Endodermal cell (in vitro differentiated cells): Measurements from ENCODE around the gene VTI1A. TPM values are rescaled to one million over a fixed set of nuclear protein-coding genes. Genes with fewer than 3 reads are reported as not detected.

Source experiments
- DNase-seq: peaks from one replicate; pipeline ENCODE4 v3.0.0-alpha.2; 2017
- H3K27ac ChIP-seq: 2 replicates; pipeline ENCODE4 v1.5.1; 2013; ENCODE audit warnings: mild to moderate bottlenecking, low read depth, low read length, moderate library complexity
- H3K27me3 ChIP-seq: 2 replicates; pipeline ENCODE4 v1.6.1; 2013; ENCODE audit warnings: mild to moderate bottlenecking, low read length, moderate library complexity; ENCODE audit not compliant: insufficient read depth, control insufficient read depth, poor library complexity, severe bottlenecking
- H3K36me3 ChIP-seq: 2 replicates; pipeline ENCODE4 v1.7.0; 2013; ENCODE audit warnings: mild to moderate bottlenecking, low read length, moderate library complexity; ENCODE audit not compliant: control insufficient read depth, insufficient read depth
- H3K4me1 ChIP-seq: one replicate; pipeline ENCODE4 v1.7.0; 2013; ENCODE audit warnings: low read length; ENCODE audit not compliant: control insufficient read depth, insufficient read depth
- H3K4me3 ChIP-seq: 2 replicates; pipeline ENCODE4 v1.5.1; 2013; ENCODE audit warnings: mild to moderate bottlenecking, low read length, moderate library complexity
- H3K9ac ChIP-seq: 2 replicates; pipeline ENCODE4 v1.6.1; 2013; ENCODE audit warnings: mild to moderate bottlenecking, low read length, moderate library complexity; ENCODE audit not compliant: poor library complexity, severe bottlenecking; ENCODE audit errors: extremely low read depth
- H3K9me3 ChIP-seq: 2 replicates; pipeline ENCODE4 v1.6.1; 2013; ENCODE audit warnings: mild to moderate bottlenecking, low read length, moderate library complexity; ENCODE audit not compliant: control insufficient read depth
- H3K27ac Mint-ChIP-seq: 2 replicates; pipeline ENCODE4 v1.8.0; 2020; ENCODE audit warnings: mixed read lengths
- H3K27me3 Mint-ChIP-seq: 2 replicates; pipeline ENCODE4 v1.8.0; 2021; ENCODE audit warnings: mild to moderate bottlenecking, mixed read lengths; ENCODE audit not compliant: insufficient read depth
- H3K36me3 Mint-ChIP-seq: 2 replicates; pipeline ENCODE4 v1.8.0; 2020; ENCODE audit warnings: low read depth, mixed read lengths
- H3K4me1 Mint-ChIP-seq: 2 replicates; pipeline ENCODE4 v1.8.0; 2020; ENCODE audit warnings: mixed read lengths
- H3K4me3 Mint-ChIP-seq: 2 replicates; pipeline ENCODE4 v1.8.0; 2020; ENCODE audit warnings: mild to moderate bottlenecking, moderate library complexity, mixed read lengths
- H3K9me3 Mint-ChIP-seq: 2 replicates; pipeline ENCODE4 v1.8.0; 2020; ENCODE audit warnings: mild to moderate bottlenecking, mixed read lengths
- WGBS, 2 experiments: methylation state at CpG; one replicate each; pipeline versions ENCODE4 v1.1.5 to v1.1.7; 2013; ENCODE audit warnings: missing lambda C conversion rate in 2 of 2, mixed read lengths in 1 of 2; ENCODE audit not compliant: insufficient coverage in 1 of 2, insufficient read length in 1 of 2; 5-methylcytosine and 5-hydroxymethylcytosine counted together
- total RNA-seq, 2 donors: library from RNA; stranded (reverse); fragmentation: NEBNext Ultra II Directional in 1 of 2; extraction: Animal tissue kit (Norgen Biotek cat#: 25700) in 1 of 2; gene quantifications; 2 replicates in 1 of 2; 3 replicates in 1 of 2; pipeline ENCODE4 v1.2.1, GENCODE V29; 2021
- TF ChIP-seq, protein P1 (sequence below): fragments of 200-600 bp; sonication (generic); conservative IDR thresholded peaks from 2 replicates; pipeline ENCODE4 v1.5.0; 2021; ENCODE audit warnings: antibody characterized with exemption, mild to moderate bottlenecking

The VTI1A gene
- total RNA-seq, 2 donors from 2014 or later = 27.0 to 29.9 TPM

DNA sequence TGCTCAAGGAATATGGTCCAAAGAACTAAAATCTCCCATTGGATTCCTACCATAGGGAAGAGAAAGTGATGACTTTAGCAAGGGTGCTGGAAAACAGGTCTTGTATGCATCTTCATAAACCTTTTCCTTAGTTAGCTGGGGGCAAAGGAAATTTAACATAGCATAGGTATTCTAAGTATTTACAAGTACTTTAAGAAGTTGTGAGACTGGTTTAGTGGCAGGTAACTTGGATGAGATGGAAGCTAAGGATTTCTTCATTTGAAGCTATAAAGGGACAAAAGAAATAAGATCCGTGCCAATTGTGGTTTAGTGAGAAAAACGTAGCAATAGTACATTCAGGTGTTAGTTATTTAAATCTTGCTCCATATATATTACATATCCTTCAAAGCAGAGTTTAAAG, 319.6 kb downstream of the VTI1A start:
- Mint-ChIP-seq H3K27me3 (no peaks in the 10 kb centered on the region), H3K36me3 (peaks cover 8% of the 10 kb centered on the region), H3K4me3 (no peak overlapping the region), H3K9me3 (peaks cover 5% of the 10 kb centered on the region), H3K27ac (no peak overlapping the region), H3K4me1 (peaks cover 27% of the 10 kb centered on the region)
- TF ChIP-seq, protein P1, sequence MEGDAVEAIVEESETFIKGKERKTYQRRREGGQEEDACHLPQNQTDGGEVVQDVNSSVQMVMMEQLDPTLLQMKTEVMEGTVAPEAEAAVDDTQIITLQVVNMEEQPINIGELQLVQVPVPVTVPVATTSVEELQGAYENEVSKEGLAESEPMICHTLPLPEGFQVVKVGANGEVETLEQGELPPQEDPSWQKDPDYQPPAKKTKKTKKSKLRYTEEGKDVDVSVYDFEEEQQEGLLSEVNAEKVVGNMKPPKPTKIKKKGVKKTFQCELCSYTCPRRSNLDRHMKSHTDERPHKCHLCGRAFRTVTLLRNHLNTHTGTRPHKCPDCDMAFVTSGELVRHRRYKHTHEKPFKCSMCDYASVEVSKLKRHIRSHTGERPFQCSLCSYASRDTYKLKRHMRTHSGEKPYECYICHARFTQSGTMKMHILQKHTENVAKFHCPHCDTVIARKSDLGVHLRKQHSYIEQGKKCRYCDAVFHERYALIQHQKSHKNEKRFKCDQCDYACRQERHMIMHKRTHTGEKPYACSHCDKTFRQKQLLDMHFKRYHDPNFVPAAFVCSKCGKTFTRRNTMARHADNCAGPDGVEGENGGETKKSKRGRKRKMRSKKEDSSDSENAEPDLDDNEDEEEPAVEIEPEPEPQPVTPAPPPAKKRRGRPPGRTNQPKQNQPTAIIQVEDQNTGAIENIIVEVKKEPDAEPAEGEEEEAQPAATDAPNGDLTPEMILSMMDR = no peak
- Histone ChIP-seq H3K4me3 (no peak overlapping the region), H3K9ac (no peak overlapping the region), H3K36me3 (no peaks in the 10 kb centered on the region), H3K4me1 (peaks cover 7% of the 10 kb centered on the region), H3K27ac (no peak overlapping the region), H3K9me3 (no peaks in the 10 kb centered on the region), H3K27me3 (no peaks in the 10 kb centered on the region)
- 100% methylated on average over 1 of the region's 2 CpGs for WGBS, 2 experiments
- DNase-seq = no peak

DNA sequence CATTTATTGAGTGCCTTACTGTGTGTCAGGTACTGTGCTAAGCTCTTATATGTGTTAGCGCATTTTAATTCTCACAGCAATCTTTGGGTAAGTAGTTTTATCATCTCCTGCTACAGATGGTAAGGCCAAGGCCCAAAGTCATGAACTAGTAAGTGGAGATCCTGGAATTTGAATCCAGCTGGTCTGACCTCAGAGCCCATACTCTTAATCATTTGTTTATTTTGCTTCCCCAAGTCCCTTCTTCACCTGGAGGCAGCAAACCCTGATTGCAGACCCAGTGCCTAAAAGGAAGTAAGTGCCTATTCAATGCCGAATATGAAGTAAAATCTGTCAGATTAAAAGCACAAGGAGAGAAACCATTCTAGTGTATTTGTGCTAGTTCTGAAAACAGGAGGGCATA, 320.1 kb downstream of the VTI1A start:
- Histone ChIP-seq H3K27ac (no peak overlapping the region), H3K4me3 (no peak overlapping the region), H3K27me3 (no peaks in the 10 kb centered on the region), H3K9me3 (no peaks in the 10 kb centered on the region), H3K4me1 (peaks cover 7% of the 10 kb centered on the region), H3K36me3 (no peaks in the 10 kb centered on the region), H3K9ac (no peak overlapping the region)
- no peak for DNase-seq
- H3K4me1 Mint-ChIP-seq = peaks cover 23% of the 10 kb centered on the region
- no peak overlapping the region for H3K4me3 Mint-ChIP-seq
- H3K36me3 Mint-ChIP-seq = peaks cover 14% of the 10 kb centered on the region
- H3K27ac Mint-ChIP-seq = no peak overlapping the region
- no peaks in the 10 kb centered on the region for H3K27me3 Mint-ChIP-seq
- H3K9me3 Mint-ChIP-seq = peaks cover 10% of the 10 kb centered on the region
- WGBS, 2 experiments = 71 to 96% methylated on average over 2 of the region's 2 CpGs
- TF ChIP-seq, protein P1 = no peak

DNA sequence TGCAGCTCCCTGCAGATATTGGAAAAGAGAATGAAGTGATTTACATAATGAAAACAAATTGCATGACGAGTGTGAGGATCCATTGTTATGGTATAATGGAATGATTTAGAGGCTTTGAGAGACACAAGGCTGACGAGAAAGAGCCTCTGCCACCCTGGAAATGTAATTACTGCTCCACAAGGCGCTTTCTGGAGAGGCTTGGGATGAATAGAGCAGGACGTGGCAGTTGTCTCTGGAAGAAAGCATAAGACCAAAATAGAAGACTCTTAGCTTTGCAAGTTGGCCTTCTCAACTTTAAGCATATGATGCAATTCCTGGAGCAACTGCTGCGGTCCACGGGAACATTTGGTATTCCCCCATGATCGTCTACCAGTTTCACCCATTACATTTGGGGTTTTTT, 321.1 kb downstream of the VTI1A start:
- H3K9ac ChIP-seq = no peak overlapping the region
- TF ChIP-seq, protein P1 = no peak
- H3K27ac ChIP-seq = no peak overlapping the region
- H3K4me1 Mint-ChIP-seq = peaks cover 21% of the 10 kb centered on the region
- no peaks in the 10 kb centered on the region for H3K27me3 Mint-ChIP-seq
- WGBS, 2 experiments = 88 to 90% methylated on average over 5 to 7 of the region's 7 CpGs
- H3K27ac Mint-ChIP-seq = no peak overlapping the region
- peaks cover 7% of the 10 kb centered on the region for H3K4me1 ChIP-seq
- no peak overlapping the region for H3K4me3 ChIP-seq
- DNase-seq = no peak
- H3K36me3 Mint-ChIP-seq = peaks cover 16% of the 10 kb centered on the region
- no peaks in the 10 kb centered on the region for H3K36me3 ChIP-seq
- H3K9me3 Mint-ChIP-seq = peaks cover 12% of the 10 kb centered on the region
- no peak overlapping the region for H3K4me3 Mint-ChIP-seq
- no peaks in the 10 kb centered on the region for H3K9me3 ChIP-seq
- no peaks in the 10 kb centered on the region for H3K27me3 ChIP-seq
